DOHH2 (cell line): ENCODE measurements around the gene CLASP1.

Source experiments
- EZH2phosphoT487 ChIP-seq: fragments of 200-600 bp; sonication (generic); IDR thresholded peaks from 2 replicates; pipeline ENCODE4 v1.6.1; 2017; ENCODE audit warnings: borderline replicate concordance, mild to moderate bottlenecking, antibody characterized with exemption, low read length, moderate library complexity, mixed read lengths
- TF ChIP-seq, protein P1 (sequence below): fragments of 200-600 bp; sonication (generic); IDR thresholded peaks from one replicate; pipeline ENCODE4 v1.5.1; 2014; ENCODE audit warnings: antibody characterized with exemption, mild to moderate bottlenecking, low read depth, low read length; ENCODE audit not compliant: poor library complexity, severe bottlenecking

- TF ChIP-seq, protein P1, sequence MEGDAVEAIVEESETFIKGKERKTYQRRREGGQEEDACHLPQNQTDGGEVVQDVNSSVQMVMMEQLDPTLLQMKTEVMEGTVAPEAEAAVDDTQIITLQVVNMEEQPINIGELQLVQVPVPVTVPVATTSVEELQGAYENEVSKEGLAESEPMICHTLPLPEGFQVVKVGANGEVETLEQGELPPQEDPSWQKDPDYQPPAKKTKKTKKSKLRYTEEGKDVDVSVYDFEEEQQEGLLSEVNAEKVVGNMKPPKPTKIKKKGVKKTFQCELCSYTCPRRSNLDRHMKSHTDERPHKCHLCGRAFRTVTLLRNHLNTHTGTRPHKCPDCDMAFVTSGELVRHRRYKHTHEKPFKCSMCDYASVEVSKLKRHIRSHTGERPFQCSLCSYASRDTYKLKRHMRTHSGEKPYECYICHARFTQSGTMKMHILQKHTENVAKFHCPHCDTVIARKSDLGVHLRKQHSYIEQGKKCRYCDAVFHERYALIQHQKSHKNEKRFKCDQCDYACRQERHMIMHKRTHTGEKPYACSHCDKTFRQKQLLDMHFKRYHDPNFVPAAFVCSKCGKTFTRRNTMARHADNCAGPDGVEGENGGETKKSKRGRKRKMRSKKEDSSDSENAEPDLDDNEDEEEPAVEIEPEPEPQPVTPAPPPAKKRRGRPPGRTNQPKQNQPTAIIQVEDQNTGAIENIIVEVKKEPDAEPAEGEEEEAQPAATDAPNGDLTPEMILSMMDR = no peak
- no peak for TF ChIP-seq EZH2phosphoT487
Measured at GRCh38 chr2:121532894-121533293, 116.4 kb downstream of the CLASP1 start.
